NCI-H146 treated with DMSO at 0.1 percent for 48 hours (cell line): Measurements from ENCODE around the gene STAT6.

Experiments
- DNase-seq: peaks from one replicate; lab custom pipeline; 2025; ENCODE audit not compliant: unreplicated experiment; lab: John Stamatoyannopoulos, UW

Gene STAT6

GRCh38 chr12:57105011-57105753, 6.0 kb downstream of the STAT6 start:
- no peak for DNase-seq

- DNase-seq: no peak
Measured at GRCh38 chr12:57104292-57104910, 6.8 kb downstream of the STAT6 start.

DNA sequence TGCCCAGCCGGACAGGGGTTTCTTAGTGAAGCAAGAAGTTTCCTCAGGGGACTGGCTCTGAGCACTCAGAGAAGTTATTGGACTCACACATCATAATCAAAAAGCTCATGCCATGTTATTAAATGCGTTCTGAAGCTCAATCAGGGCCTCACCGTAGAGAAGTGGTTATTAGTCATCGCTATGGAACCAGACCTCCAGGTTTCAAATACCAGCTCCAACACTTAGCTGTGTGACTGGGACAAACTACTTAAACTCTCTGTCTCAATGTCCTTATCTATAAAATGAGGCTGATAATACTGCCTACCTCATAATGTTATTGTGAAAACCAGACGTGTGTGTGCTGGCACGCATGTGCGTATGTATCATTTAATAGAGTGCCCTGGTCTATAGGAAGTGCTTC, 7.3 kb downstream of the STAT6 start:
- DNase-seq: no peak

GRCh38 chr12:57101892-57102695, 9.1 kb downstream of the STAT6 start:
- DNase-seq: no peak

DNA sequence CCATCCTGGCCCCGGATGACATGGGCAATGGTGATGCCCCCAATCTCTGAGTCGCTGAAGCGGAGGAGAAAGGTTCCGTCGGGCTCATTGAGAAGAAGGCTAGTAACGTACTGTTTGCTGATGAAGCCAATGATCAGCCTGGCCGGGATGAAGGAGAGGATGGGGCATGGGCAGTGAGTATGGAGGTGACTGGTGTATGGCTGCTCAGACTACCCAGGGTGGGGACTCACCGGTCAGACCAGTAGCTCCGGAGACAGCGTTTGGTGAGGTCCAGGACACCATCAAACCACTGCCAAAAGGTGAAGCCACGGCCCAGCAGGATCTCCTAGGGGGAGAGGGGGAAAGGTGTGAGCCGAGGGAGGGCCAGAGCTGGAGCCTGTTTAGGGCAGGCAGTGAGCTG, 11.4 kb downstream of the STAT6 start:
- no peak for DNase-seq

GRCh38 chr12:57099047-57099714, 12.0 kb downstream of the STAT6 start:
- no peak for DNase-seq

DNA sequence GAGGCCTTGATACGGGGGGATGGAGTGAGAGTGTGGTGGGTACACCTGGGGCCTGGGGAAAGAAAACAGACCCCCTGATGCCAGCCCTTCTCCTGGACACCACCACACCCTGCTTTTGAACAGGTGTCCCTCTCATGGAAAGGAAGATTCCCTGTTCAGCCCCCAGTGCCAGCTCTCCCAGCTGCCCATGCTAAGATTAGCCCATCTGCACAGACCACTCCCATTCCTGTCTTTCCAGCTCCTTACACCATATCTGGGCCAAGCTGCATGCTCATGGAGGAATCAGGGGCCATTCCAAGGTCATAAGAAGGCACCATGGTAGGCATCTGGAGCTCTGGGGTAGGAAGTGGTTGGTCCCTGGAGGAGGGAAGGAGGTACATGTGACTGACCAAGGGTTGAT, 12.6 kb downstream of the STAT6 start:
- DNase-seq: no peak

DNA sequence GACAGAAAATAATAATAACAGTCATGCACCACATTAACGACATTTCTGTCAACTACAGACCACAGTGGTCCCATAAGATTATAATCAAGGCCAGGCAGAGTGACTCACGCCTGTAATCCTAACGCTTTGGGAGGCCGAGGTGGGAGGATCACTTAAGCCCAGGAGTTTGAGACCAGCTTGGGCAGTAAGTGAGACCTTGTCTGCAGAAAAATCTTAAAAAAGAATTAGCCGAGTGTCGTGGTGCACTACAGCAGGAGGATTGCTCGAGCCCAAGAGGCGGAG, 13.7 kb downstream of the STAT6 start:
- no peak for DNase-seq

- DNase-seq: no peak
Measured at GRCh38 chr12:57096748-57097553, 14.2 kb downstream of the STAT6 start.

DNA sequence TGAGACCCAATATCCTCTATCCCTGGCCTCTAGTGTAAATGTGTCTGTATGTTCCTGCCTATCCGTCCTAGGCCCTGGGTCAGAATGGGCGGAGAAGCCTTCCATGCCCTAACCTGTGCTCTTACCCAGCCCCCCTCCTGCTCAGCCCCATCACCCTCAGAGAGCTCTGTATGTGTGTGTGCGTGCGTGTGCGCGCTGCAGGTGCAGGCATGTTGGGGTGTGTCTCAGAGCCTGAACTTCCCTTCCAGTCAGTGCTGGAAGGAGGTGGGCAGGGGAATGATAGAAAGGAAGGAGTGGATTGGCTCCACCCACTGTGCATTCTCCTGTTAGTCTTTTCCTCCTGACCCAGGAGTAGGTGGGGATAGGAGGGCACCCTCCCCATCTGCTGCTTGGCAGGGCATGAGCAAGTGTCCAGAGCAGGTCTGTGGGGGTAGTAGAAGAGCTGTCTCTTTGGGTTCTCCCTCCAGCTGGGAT, 15.0 kb downstream of the STAT6 start:
- DNase-seq: no peak

DNA sequence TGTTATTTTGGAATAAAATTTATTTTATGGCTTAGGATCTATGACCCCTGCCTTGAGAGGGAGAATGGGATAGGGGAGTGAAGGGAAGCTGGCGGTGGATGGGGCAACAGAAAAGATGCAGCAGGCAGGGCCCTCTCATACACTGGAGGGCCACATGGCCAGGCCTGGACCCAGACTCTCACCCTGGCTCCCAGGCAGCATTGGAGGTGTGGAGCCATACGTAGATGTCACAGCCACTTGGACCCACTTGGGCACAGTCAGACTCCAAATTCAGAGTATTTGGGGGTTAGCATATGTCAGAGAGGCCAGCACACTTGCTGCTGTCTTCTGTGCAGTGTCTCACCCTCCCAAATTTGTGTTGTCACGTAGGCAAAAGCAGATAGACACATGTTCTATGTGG, 15.7 kb downstream of the STAT6 start:
- no peak for DNase-seq

DNA sequence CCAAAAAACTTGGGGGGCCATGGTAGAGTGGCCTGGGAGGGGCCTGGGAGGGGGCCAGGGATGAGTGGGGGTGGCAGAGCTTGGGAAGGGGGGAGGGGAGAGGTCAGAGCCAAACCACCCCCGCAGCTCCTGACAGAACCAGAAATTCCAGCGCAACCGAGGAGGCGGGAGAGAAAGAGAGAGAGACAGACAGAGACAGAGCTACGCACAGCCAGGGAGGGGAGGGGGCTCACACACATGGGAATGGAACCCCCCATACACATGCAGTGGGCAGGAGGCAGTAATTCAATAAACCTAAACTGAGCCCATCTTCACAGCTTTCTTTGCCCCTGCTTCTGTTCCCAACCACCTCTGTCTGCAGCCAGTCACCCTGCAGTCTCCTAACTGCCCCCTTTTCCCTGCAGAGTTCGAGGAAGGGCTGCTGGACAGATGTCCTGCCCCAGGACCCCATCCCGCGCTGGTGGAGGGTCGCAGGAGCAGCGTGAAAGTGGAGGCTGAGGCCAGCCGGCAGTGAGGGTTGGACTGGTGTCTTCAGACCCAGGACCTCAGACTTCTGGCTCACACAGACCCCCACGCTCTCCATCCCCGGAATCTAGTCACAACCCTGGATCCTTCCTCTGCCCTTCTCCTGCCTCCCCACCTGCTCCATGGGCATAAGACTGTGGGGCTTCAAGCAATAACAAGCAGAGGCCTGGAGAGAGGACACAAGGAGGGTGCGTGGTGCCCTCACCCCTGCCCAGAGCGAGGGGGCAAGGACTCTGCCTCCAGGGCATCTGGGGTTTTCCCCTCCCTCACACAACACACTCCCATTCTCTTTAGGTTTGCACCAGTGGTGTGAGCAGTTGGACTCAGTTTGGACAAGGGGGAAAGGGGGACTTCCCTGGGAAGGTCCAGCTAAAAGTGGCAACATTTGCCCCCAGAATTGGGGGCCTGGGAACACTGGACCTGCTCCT, 16.7 kb downstream of the STAT6 start:
- DNase-seq: no peak

DNA sequence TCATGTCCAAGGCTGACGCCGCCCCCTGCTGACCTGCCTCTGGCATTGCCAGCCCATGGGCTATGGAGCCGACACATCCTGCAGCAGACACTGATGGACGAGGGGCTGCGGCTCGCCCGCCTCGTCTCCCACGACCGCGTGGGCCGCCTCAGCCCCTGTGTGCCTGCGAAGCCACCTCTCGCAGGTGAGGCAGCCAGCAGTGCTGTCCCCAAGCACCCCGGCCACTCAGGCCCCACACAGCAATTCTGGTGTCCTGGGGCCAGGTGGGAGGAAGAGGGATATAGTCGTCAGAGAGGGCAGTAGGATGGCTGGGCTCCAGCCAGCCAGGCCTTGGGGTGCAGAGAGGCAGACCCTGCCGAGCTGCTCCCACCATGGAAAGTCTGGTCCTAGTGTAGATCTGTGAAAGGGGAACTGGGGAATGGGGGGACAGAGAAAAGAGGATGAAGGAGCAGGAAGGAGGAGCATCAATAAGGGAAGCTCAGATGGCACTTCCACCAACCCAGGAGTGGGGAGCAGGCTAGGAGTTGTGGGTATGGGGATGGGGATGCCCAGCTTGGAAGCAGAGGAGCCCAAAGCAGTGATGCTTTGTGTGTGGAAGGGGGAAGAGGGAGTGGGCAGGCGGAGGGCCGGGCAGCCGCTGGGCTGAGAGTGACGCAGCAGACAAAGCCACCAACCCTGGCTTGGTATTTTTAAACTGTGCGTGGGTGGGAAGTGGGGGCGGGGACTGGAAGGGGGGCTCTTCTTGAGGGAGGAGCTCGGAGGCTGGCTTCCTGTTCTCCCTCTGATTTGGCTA, 17.6 kb downstream of the STAT6 start:
- no peak for DNase-seq

GRCh38 chr12:57092876-57093414, 18.2 kb downstream of the STAT6 start:
- no peak for DNase-seq

- DNase-seq: no peak
Measured at GRCh38 chr12:57092529-57092862, 18.7 kb downstream of the STAT6 start.

- no peak for DNase-seq
Measured at GRCh38 chr12:57091638-57092528, 19.3 kb downstream of the STAT6 start.

DNA sequence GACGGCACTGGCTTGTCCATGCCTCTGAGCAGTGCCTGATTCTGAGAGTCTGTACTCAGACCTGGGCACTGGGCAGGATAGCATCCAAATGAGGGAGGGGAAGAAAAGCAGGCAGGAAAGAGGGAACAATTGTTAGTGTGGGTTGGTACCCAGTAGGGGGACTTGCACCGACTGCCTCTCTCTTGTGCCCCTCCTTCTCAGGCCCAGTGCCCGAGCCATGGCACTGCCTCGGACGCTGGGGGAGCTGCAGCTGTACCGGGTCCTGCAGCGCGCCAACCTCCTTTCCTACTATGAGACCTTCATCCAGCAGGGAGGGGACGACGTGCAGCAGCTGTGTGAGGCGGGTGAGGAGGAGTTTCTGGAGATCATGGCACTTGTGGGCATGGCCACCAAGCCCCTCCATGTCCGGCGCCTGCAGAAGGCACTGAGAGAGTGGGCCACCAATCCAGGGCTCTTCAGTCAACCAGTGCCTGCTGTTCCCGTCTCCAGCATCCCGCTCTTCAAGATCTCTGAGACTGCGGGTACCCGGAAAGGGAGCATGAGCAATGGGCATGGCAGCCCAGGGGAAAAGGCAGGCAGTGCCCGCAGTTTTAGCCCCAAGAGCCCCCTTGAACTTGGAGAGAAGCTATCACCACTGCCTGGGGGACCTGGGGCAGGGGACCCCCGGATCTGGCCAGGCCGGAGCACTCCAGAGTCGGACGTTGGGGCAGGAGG, 20.1 kb downstream of the STAT6 start:
- no peak for DNase-seq
